ENCODE data around the gene PSMB3.

PSMB3 gene

GRCh38 chr17:38798614-38799500 lies 46.3 kb downstream of the PSMB3 start (continued):
- TF ChIP-seq ZNF843 (tag by site-specific recombination; IDR thresholded peaks at IDR 0.05) (peak; percentile 38; the same call in 1 of the 2 replicates), ZNF133 (tag by site-specific recombination; IDR thresholded peaks at IDR 0.05) (0 out of 2 replicates have a peak, but pooled peaks have one; percentile 20), ZNF600 (tag by site-specific recombination; IDR thresholded peaks at IDR 0.05) (peak; percentile 81), BCL6B (tag by site-specific recombination; IDR thresholded peaks at IDR 0.05) (no peak), FEZF1 (tag by site-specific recombination; IDR thresholded peaks at IDR 0.05) (no peak), KLF7 (tag by site-specific recombination; IDR thresholded peaks at IDR 0.05; ENCODE audit: borderline replicate concordance) (no peak), OVOL3 (tag by site-specific recombination; IDR thresholded peaks at IDR 0.05) (peak; percentile 38; the same call in 1 of the 2 replicates), ZNF473 (tag by site-specific recombination; IDR thresholded peaks at IDR 0.05) (no peak), ZNF529 (tag by site-specific recombination; IDR thresholded peaks at IDR 0.05; ENCODE audit: insufficient replicate concordance) (no peak), ZNF138 (tag by site-specific recombination; IDR thresholded peaks at IDR 0.05; ENCODE audit: borderline replicate concordance) (no peak), TSHZ1 (tag by site-specific recombination; IDR thresholded peaks at IDR 0.05; ENCODE audit: borderline replicate concordance) (no peak), ZNF248 (tag by site-specific recombination; IDR thresholded peaks at IDR 0.05) (no peak), GLIS2 (tag by site-specific recombination; IDR thresholded peaks at IDR 0.05) (peak; percentile 97), ZNF747 (tag by site-specific recombination; IDR thresholded peaks at IDR 0.05) (no peak), ZNF114 (tag by site-specific recombination; IDR thresholded peaks at IDR 0.05) (no peak), ZNF121 (tag by site-specific recombination; IDR thresholded peaks at IDR 0.05) (0 out of 2 replicates have a peak, but pooled peaks have one; percentile 42), ZNF639 (tag by site-specific recombination; IDR thresholded peaks at IDR 0.05) (no peak), MYNN (tag by site-specific recombination; IDR thresholded peaks at IDR 0.05; ENCODE audit: borderline replicate concordance) (no peak), ZNF514 (tag by site-specific recombination; IDR thresholded peaks at IDR 0.05) (no peak), ZNF501 (tag by site-specific recombination; IDR thresholded peaks at IDR 0.05) (peak; percentile 19; the same call in 1 of the 2 replicates), ZBTB10 (tag by site-specific recombination; IDR thresholded peaks at IDR 0.05) (peak; percentile 53; the same call in 1 of the 2 replicates), ZNF76 (tag by site-specific recombination; IDR thresholded peaks at IDR 0.05; ENCODE audit: borderline replicate concordance, low read depth) (peak; percentile 50; the same call in 1 of the 2 replicates), ZNF585B (tag by site-specific recombination; IDR thresholded peaks at IDR 0.05) (no peak), ZNF768 (tag by site-specific recombination; IDR thresholded peaks at IDR 0.05) (no peak), WT1 (tag by site-specific recombination; IDR thresholded peaks at IDR 0.05) (no peak), ZNF311 (tag by site-specific recombination; IDR thresholded peaks at IDR 0.05; ENCODE audit: borderline replicate concordance) (no peak), ZNF423 (tag by site-specific recombination; IDR thresholded peaks at IDR 0.05) (no peak; the same call in 1 of the 2 replicates), GLIS1 (tag by site-specific recombination; IDR thresholded peaks at IDR 0.05) (peak; percentile 75), ZNF394 (tag by site-specific recombination; IDR thresholded peaks at IDR 0.05; ENCODE audit: borderline replicate concordance) (peak; percentile 48; the same call in 1 of the 2 replicates), ZBTB1 (tag by site-specific recombination; IDR thresholded peaks at IDR 0.05) (no peak), ZBTB20 (tag by site-specific recombination; IDR thresholded peaks at IDR 0.05) (peak; percentile 25; the same call in 1 of the 2 replicates), ZFP3 (tag by site-specific recombination; IDR thresholded peaks at IDR 0.05; ENCODE audit: low read depth) (no peak)

All from HEK293 (cell line).